HG03378 (cell line): ENCODE results near the gene DNAJC8.

Experiments used
- ATAC-seq: cut with Tn5 transposase; IDR thresholded peaks from one replicate; pipeline ENCODE4 v1.9.1; 2021; ENCODE audit warnings: mild to moderate bottlenecking, moderate library complexity; ENCODE audit not compliant: unreplicated experiment

The DNAJC8 gene, protein sequence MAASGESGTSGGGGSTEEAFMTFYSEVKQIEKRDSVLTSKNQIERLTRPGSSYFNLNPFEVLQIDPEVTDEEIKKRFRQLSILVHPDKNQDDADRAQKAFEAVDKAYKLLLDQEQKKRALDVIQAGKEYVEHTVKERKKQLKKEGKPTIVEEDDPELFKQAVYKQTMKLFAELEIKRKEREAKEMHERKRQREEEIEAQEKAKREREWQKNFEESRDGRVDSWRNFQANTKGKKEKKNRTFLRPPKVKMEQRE

DNA sequence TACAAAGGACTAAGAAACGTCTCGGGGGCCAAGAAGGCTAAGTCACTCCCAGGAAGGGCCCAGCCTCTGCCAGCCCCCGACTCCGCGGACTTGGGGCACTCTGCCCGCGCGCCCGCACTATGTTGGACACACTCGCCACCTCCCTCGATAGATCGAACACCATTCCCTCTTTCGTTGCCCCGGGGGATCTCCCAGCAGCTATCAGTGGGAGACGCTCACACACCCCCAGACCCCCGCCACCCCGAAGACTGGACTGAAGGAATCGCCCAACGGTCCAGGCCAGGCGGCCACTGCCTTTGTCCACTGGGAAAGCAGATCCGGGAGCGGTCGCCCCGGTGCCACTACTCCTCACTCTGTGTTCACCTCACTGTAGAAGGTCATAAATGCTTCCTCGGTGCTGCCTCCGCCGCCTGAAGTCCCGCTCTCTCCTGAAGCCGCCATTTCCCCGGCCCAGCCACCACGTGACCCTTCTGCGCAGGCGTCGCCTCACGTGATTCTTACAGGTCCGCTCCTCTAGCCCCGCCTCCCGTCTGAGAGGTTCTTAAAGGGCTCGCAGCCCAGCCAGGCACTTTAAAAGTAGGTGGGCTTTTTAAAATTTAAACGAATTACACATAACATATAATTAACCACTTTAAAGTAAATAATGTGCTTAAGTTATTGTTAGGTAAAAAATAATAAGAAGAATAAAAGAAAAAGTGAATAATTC, at the start of gene DNAJC8:
DNAJC8 (minus strand) TSS at position 472 of the 706 bp plus-strand sequence; CDS start at position 441, 31 bp downstream.
- peak; percentile 46 for ATAC-seq

DNA sequence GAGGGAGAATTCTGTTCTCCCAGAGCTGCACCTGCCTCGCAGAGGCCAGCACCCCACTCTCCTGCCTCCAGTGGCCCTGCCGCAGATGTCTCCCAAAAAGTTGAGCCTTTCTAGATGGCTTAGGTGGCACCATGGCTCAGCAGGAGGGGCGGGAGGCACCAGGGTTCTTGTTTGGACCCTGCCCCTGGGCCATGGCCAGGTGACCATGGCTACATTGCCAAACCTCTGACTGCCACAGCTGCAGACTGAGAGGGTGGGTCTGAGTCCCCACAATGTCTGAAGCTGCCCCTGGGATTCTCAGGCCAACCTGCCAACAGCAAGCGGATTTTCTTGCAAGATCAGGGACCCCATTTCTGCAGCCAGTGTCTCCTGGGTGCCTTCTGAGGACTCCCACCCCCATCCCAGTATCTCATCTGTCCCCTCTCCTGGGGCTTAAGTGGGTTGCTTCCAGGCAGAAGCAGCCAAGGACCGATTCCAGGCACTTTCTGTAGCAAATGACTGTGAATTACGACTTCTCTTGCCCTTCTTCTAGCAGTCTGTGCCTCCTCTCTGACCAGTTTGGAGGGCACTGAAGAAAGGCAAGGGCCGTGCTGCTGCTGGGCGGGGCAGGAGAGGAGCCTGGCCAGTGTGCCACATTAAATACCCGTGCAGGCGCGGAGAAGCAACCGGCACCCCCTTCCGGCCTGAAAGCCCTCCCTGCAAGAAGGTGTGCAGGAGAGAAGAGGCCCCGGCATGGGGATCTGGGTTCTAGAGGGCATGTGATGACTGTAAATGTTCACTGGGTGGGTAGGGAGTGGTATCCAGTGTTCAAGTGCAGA, 49.0 kb upstream of the DNAJC8 start:
- no peak for ATAC-seq

DNA sequence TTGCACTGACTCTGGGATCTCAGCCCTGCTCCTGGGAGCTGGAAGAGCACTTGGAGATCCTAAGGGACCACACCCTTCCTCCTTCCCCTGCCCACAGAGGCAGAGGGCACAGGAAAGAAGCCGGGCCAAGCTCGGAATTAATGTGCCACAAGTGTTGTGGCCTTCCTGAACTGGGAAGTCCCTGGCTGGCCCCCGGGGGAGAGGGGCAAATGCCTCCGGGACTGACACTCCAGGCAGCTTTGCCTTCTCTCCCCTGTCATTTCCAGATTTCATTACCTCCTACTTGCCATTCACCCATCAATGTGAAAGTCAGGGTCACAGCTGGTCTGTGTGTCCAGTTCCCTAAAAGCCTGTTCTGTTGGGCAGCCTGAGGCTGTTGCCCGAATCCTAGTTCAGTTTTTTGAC, 48.1 kb upstream of the DNAJC8 start:
- ATAC-seq, result no peak

DNA sequence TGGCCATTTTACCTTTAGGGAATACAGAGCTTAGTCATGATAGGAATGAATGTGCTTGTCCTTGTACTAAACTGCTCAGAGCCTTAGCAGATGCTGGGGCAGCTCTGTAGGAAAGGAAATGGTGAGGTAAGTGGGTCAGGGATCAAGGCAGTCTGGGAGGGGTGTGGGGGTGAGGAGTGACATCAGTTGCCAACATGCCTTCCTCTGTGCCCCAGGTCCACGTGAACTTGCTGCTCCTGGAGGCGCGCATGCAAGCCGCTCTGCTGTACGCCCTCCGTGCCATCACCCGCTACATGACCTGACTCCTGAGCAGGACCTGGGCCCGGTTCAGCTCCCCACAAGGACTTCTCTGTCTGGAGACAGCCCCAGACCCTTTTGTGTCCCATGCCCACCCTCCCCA, 47.7 kb upstream of the DNAJC8 start:
- ATAC-seq, result no peak

- ATAC-seq, result no peak
These were observed 46.9 kb upstream of the DNAJC8 start for GRCh38 chr1:28279721-28280120.

DNA sequence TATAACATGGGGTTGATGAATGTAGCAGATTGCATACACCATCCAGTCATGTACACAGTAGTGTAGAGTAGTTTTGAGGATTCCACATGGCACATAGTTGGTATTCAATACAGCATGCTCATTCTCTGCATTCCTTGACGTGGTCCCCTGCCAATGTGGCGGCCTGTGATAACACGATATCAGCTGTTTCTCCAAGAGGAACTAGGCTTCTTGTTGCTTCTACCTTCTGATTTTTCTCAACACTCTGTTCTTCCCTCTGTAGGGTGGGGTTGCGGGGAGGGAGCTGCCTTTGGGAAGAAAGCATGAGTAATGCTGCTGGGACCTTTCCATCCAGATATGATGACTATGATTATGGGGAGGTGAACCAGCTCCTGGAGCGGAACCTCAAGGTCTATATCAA, 45.9 kb upstream of the DNAJC8 start:
- no peak for ATAC-seq

DNA sequence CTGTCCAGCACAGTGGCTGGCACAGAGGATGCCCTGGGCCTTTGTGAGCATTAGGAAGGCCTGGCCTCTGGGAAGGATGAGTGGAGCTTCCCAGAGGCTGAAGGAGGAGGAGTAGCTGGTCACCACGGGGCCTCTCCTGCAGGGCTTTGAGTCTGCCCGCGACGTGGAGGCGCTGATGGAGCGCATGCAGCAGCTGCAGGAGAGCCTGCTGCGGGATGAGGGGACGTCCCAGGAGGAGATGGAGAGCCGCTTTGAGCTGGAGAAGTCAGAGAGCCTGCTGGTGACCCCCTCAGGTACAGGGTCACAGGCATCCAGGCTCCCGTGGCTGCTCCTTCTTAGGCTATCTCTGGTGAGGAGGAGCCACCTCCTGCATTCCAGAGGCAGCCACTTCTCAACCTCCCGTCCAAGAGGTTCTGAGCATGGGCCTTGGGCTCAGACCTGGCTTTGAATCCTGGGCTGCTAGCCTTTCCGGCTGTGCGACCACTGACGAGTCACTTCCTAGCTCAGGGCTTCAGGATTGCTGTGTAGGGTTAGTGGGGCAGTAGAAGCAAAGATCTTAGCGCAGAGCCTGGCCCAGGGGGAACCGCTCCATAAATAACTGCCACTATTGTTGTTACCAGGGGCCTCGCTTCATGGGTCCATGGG, 40.5 kb upstream of the DNAJC8 start:
- no peak for ATAC-seq

DNA sequence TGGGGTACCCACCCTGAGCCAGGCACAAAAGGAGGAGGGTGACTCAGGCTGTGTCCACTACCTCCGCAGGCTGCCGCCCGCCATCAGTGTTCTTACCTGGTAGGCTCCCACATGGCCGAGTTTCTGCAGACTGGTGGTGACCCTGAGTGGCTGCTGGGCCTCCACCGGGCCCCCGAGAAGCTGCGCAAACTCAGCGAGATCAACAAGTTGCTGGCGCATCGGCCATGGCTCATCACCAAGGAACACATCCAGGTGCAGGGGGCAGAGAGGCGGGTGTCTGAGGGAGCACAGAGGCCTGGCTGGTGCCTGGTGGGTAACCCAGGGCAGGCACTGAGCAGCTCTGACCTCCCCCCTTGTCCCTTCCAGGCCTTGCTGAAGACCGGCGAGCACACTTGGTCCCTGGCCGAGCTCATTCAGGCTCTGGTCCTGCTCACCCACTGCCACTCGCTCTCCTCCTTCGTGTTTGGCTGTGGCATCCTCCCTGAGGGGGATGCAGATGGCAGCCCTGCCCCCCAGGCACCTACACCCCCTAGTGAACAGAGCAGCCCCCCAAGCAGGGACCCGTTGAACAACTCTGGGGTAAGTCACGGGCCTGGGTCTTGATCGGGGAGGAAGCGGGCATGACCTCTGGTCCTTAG, 39.5 kb upstream of the DNAJC8 start:
- ATAC-seq, result no peak

DNA sequence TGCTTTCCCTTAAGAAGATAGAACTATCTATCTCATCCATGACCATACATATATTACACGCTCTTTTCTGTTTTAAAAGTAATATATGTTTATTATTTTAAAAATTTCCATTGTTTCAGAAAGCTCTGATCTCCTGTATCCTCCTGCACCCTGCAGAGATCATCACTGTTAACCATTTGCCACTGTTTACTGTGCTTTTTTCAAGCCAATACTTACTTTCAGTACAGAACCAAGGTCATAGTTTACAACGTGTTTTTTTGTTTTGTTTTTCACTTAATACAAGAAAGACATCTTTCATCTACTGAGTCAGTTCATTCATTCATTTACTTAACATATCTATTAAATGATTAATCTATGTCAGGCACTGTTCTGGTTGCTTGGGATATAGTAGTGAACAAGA, 36.7 kb upstream of the DNAJC8 start:
- no peak for ATAC-seq

DNA sequence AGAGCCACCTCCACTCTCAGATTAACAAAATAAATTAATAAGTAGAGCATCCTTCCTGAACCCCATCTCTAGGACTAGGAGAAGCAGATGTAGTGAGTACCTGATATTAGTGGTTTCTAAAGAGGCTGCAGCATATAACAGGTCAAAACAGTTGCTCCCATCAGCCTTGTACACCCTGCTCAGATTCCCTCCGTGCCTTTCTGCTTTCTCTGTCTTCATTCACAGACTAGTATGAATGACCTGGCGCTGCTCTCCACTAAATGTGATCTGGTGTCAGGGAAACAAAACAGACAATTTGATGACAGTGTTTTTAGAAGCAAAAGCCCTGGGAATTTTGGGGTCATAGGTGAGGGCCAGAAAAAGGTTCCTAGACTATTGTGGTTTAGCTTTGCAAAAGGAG, 34.8 kb upstream of the DNAJC8 start:
- ATAC-seq, result no peak

GRCh38 chr1:28266920-28267322, 34.1 kb upstream of the DNAJC8 start:
- ATAC-seq, result no peak

DNA sequence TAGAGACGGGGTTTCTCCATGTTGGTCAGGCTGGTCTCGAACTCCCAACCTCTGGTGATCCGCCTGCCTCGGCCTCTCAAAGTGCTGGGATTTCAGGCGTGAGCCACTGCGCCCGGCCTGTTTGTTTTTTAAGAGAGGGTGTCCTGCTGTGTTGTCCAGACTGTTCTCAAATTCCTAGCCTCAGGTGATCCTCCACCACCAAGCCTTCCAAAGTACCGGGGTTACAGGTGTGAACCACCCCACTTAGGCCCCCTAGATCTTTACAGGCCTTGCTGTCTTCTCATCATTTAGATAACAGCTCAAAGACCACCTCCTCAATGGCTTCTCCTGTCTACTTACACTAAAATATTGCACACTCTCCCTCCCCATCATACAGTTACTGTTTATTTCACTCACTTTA, 32.7 kb upstream of the DNAJC8 start:
- ATAC-seq, result no peak

- no peak for ATAC-seq
These were observed 32.1 kb upstream of the DNAJC8 start for GRCh38 chr1:28264897-28265296.

DNA sequence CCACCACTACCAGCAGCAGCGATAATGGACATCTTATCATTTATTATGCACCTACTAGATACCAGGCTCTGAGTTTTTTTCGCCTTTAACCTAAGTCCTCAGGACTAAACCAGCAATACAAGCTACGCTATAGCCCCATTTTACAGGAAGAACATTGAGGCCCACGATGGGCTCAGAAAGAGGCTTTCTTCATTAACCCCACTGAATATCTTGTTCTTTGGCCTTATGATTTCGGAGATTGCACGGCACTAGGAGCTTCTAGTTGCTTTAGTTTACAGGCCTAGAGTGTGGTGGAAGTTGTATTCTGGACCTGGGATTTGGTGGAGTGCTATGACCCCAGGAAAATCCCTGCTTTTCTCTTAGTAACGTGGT, 28.0 kb upstream of the DNAJC8 start:
- ATAC-seq, result no peak

- no peak for ATAC-seq
These were observed 27.3 kb upstream of the DNAJC8 start for GRCh38 chr1:28259934-28260802.

DNA sequence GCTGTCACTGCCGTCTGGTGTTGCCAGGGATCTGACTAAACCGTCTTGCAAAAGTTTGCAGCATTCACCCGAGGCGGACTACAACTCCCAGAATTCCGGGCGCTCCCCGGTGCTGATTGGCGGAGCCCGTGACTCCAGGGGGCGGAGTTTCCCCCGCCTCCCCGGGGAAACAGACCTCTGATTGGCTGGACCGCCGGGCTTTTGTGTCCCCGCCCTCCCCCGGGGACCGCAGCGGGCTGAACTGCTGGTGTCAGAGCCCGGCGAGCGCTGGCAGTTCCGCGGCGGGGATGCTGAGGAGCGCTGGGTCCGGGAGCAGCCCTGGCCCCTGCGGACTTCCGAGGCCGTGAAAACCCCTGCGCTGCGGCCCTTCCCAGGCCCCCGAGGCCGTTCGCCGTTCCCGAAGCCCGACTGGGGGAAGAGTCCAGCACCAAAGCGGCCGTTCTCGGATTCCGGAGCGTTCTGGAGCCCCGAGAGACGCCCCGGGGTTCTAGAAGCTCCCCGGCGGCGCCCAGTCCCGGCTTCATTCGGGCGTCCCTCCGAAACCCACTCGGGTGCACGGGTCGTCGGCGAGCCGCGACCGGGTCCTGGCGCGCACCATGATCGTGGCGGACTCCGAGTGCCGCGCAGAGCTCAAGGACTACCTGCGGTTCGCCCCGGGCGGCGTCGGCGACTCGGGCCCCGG, 26.6 kb upstream of the DNAJC8 start, which contains the start of gene SESN2:
SESN2 (plus strand) TSS at position 267 of the 682 bp plus-strand sequence; CDS start at position 597, 330 bp downstream.
- peak; percentile 86 for ATAC-seq

GRCh38 chr1:28258628-28259251, 25.9 kb upstream of the DNAJC8 start:
- ATAC-seq, result no peak

GRCh38 chr1:28257736-28258135, 24.9 kb upstream of the DNAJC8 start:
- no peak for ATAC-seq
